Endothelial cell of umbilical vein (primary cell): Measurements from ENCODE around the gene TBC1D25. TPM values are rescaled to one million over a fixed set of nuclear protein-coding genes. Genes with fewer than 3 reads are reported as not detected.

Experiments used
- BruUV-seq: library from RNA; stranded (reverse); fragments of 400-500 nt; replicated peaks from 2 replicates; lab custom pipeline; 2021; lab: Mats Ljungman, UMichigan
- CTCF ChIA-PET: fragments of 300-600, 350-600 bp; sonication (Branson Sonifier 250); formaldehyde crosslinking; loops from one replicate; lab custom pipeline; 2021; ENCODE audit warnings: antibody characterized with exemption, inconsistent platforms; lab: Charles Lee
- POLR2A ChIA-PET: fragments of 300-600, 350-600 bp; sonication (Branson Sonifier 250); formaldehyde crosslinking; loops from one replicate; lab custom pipeline; 2021; ENCODE audit warnings: antibody characterized with exemption, inconsistent platforms; lab: Charles Lee
- DNase-seq: peaks from one replicate; pipeline ENCODE4 v3.0.0-alpha.2; 2011; ENCODE audit warnings: low read depth, low spot score
- FAIRE-seq: peaks from 2 replicates; lab custom pipeline; 2011; peaks lifted over from hg19 to GRCh38; lab: Jason Lieb, UNC
- H2AFZ ChIP-seq: 2 replicates; pipeline ENCODE4 v1.6.0; 2012; ENCODE audit warnings: low read depth, low read length, control low read depth, inconsistent platforms
- H3K27ac ChIP-seq: 2 replicates; pipeline ENCODE4 v1.5.1; 2011; ENCODE audit warnings: low read depth, mild to moderate bottlenecking, control low read depth, low read length, moderate library complexity; ENCODE audit not compliant: insufficient read depth
- H3K27me3 ChIP-seq, 2 experiments: 2 replicates each; pipeline versions ENCODE4 v1.6.0 to v1.6.1; 2011; ENCODE audit warnings: low read length in 2 of 2, mixed read lengths in 1 of 2; ENCODE audit not compliant: control insufficient read depth in 2 of 2, insufficient read depth in 2 of 2
- H3K36me3 ChIP-seq, 2 experiments: 2 replicates in 1 of 2; 3 replicates in 1 of 2; pipeline ENCODE4 v1.5.1; 2011; ENCODE audit warnings: low read length in 2 of 2, mild to moderate bottlenecking in 1 of 2, moderate library complexity in 1 of 2; ENCODE audit not compliant: control insufficient read depth in 2 of 2, insufficient read depth in 2 of 2; ENCODE audit errors: extremely low read depth in 1 of 2
- H3K4me1 ChIP-seq: 3 replicates; pipeline ENCODE4 v1.5.1; 2011; ENCODE audit warnings: mild to moderate bottlenecking, low read length; ENCODE audit not compliant: control insufficient read depth, insufficient read depth; ENCODE audit errors: extremely low read depth
- H3K4me2 ChIP-seq: 2 replicates; pipeline ENCODE4 v1.6.1; 2011; ENCODE audit warnings: low read length, control low read depth, mixed read lengths; ENCODE audit not compliant: insufficient read depth
- H3K4me3 ChIP-seq, 3 experiments: fragments of 200-600 bp in 1 of 3; sonication (generic), shearing (Covaris generic) in 1 of 3; replicated peaks in 1 of 3; 2 replicates each; pipeline ENCODE4 v1.5.1; 2011 to 2016; ENCODE audit warnings: control low read depth in 3 of 3, low read length in 3 of 3, mild to moderate bottlenecking in 2 of 3, inconsistent platforms in 1 of 3, low read depth in 1 of 3, moderate library complexity in 1 of 3; ENCODE audit not compliant: insufficient read depth in 1 of 3
- H3K79me2 ChIP-seq: 2 replicates; pipeline ENCODE4 v1.6.0; 2012; ENCODE audit warnings: low read length, inconsistent platforms; ENCODE audit not compliant: control insufficient read depth, insufficient read depth
- H3K9ac ChIP-seq: replicated peaks from 2 replicates; pipeline ENCODE3; 2011; ENCODE audit warnings: low read length, control low read depth; ENCODE audit not compliant: insufficient read depth; ENCODE audit errors: extremely low read depth
- H3K9me1 ChIP-seq: replicated peaks from 3 replicates; pipeline ENCODE4 v1.6.0; 2011; ENCODE audit warnings: mild to moderate bottlenecking, low read length; ENCODE audit not compliant: control insufficient read depth, insufficient read depth; ENCODE audit errors: extremely low read depth
- H3K9me3 ChIP-seq: replicated peaks from 2 replicates; pipeline ENCODE4 v1.5.1; 2012; ENCODE audit warnings: low read length, inconsistent platforms; ENCODE audit not compliant: control insufficient read depth, insufficient read depth
- H4K20me1 ChIP-seq: replicated peaks from 2 replicates; pipeline ENCODE3; 2011; ENCODE audit warnings: mild to moderate bottlenecking, low read length; ENCODE audit not compliant: control insufficient read depth, insufficient read depth; ENCODE audit errors: extremely low read depth
- CTCF ChIP-seq, 2 donors: IDR thresholded peaks; 1 replicate in 1 of 2; 2 replicates in 1 of 2; pipeline ENCODE4 v1.5.1; 2011; ENCODE audit warnings: low read length in 2 of 2, mild to moderate bottlenecking in 2 of 2, moderate library complexity in 2 of 2, control low read depth in 1 of 2, inconsistent platforms in 1 of 2, low read depth in 1 of 2; ENCODE audit not compliant: insufficient read depth in 1 of 2; ENCODE audit errors: extremely low read depth in 1 of 2
- MAX ChIP-seq: IDR thresholded peaks from 2 replicates; pipeline ENCODE4 v1.6.1; 2011; ENCODE audit not compliant: insufficient read depth, insufficient read length
- POLR2A ChIP-seq: IDR thresholded peaks from 2 replicates; pipeline ENCODE4 v1.6.1; 2012; ENCODE audit warnings: low read depth, mild to moderate bottlenecking, control low read depth, low read length
- dilution Hi-C: fragments of 300-500 bp; cut with MboI; formaldehyde crosslinking; loops from one replicate; pipeline ENCODE4 v1.15.0; 2019; ENCODE audit warnings: low sequenced_read_pairs; ENCODE audit not compliant: extremely low pct_ligation_motif_present
- intact Hi-C: fragments of 100-400 bp; cut with micrococcal nuclease; formaldehyde crosslinking; loops from one replicate; pipeline ENCODE4 v1.10.0; 2022
- polyA plus RNA-seq, 4 experiments: library from polyadenylated mRNA; depleted of rRNA in 3 of 4; stranded (reverse) in 3 of 4; unstranded in 1 of 4; fragments of >200 nt; gene quantifications; 2 replicates each; pipeline versions ENCODE4 v1.2.1 to v1.2.3, GENCODE V29; 2011 to 2012; ENCODE audit warnings: missing spikeins in 1 of 4
- total RNA-seq: library from RNA; stranded (reverse); gene quantifications from 2 replicates; pipeline ENCODE4 v1.2.3, GENCODE V29; 2021

TBC1D25 gene
- total and polyA plus RNA-seq, 2 donors (not counting 3 experiments of a cell fraction or from before 2014, with no cell fraction given), result 16.0 to 16.3 TPM

GRCh38 chrX:48604701-48605100, 65.2 kb downstream of the TBC1D25 start:
- DNase-seq, result no peak
- Histone ChIP-seq H3K9me3 (no peaks in the 10 kb centered on the region), H3K27me3 (no peaks in the 10 kb centered on the region), H3K4me3 (no peak overlapping the region), H4K20me1 (no peaks in the 10 kb centered on the region), H3K4me2 (no peak overlapping the region), H3K36me3 (peaks cover 0 to 25% of the 10 kb centered on the region in 2 experiments), H2AFZ (no peak overlapping the region), H3K4me1 (no peaks in the 10 kb centered on the region), H3K79me2 (no peaks in the 10 kb centered on the region), H3K9ac (no peak overlapping the region), H3K27ac (no peak overlapping the region), H3K9me1 (no peaks in the 10 kb centered on the region)
- CTCF ChIA-PET, result no interaction called here
- no TSS peak for BruUV-seq
- POLR2A ChIA-PET, result no interaction called here
- no peak for FAIRE-seq
- intact Hi-C loops, result no loop called here
- dilution Hi-C loops, result no loop called here
- TF ChIP-seq POLR2A, result no peak

GRCh38 chrX:48606091-48606490, 66.6 kb downstream of the TBC1D25 start:
- H3K36me3 ChIP-seq, result peaks cover 0 to 18% of the 10 kb centered on the region in 2 experiments
- FAIRE-seq, result no peak
- no peaks in the 10 kb centered on the region for H3K9me1 ChIP-seq
- H3K9ac ChIP-seq, result no peak overlapping the region
- H3K79me2 ChIP-seq, result no peaks in the 10 kb centered on the region
- ChIA-PET CTCF (no interaction called here), POLR2A (no interaction called here)
- no peaks in the 10 kb centered on the region for H4K20me1 ChIP-seq
- intact Hi-C loops, result no loop called here
- no peaks in the 10 kb centered on the region for H3K4me1 ChIP-seq
- no peaks in the 10 kb centered on the region for H3K9me3 ChIP-seq
- no TSS peak for BruUV-seq
- no peak for DNase-seq
- H3K27me3 ChIP-seq, result no peaks in the 10 kb centered on the region
- no peak overlapping the region for H3K27ac ChIP-seq
- TF ChIP-seq MAX (no peak), CTCF (IDR thresholded peaks at IDR 0.05; ENCODE audit: extremely low read depth in 1 of 2, insufficient read depth in 1 of 2, low read depth in 1 of 2, low read length in 2 of 2) (peak in 1 of 2 donors; percentile 1)
- H3K4me3 ChIP-seq, result no peak overlapping the region
- H3K4me2 ChIP-seq, result no peak overlapping the region
- dilution Hi-C loops, result no loop called here
- no peak overlapping the region for H2AFZ ChIP-seq
